ENCODE measurements around the gene ISG20L2.

- TF ChIP-seq CTCF (IDR thresholded peaks at IDR 0.05) (no peak), POLR2A (IDR thresholded peaks at IDR 0.05) (no peak)
Observed at GRCh38 chr1:156691191-156691590, 37.4 kb downstream of the ISG20L2 start.

Measured in esophagus squamous epithelium (tissue), 4 donors.